NCI-H1105 (cell line): ENCODE measurements around the gene COL18A1.

Experiments used
- DNase-seq: peaks from one replicate; lab custom pipeline; 2025; lab: John Stamatoyannopoulos, UW

COL18A1 gene

DNA sequence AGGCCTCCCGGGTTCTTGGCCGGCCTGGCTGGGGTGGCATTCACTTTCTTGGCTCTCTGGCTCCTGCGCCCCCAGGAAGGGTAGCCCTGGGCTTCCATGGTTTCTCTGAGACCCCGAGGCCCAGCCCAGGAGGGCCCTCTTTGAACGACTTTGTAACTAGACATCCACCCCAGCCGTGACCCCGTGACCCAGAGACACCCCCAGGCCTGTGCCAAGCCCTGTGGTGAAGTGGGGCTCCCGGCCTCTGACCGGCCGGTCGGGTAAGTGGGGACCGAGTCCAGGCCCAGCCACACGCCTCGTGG is 64.0 kb downstream of the COL18A1 start:
- no peak for DNase-seq

- DNase-seq = no peak
Observed at GRCh38 chr21:45469273-45470086, 64.5 kb downstream of the COL18A1 start.

DNA sequence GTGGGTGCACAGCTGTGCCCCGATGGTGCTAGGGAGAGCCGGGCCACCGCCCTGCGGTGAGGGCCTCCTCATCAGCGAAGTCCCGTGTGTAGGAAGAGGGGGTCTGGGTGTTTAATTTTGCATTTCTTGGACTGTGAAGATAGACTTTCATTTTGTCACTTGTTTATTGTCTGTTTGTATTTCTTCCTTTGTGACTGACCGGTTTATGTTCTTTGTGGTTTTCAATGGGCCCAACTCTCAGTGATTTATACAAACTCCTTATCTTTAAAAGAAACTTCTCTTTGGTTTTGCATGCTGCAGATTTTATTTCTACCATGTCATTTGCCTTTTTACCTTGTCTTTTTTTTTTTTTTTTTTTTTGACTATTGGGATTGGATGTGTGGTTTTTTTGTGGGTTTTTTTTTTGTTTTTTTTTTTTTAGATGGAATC is 65.1 kb downstream of the COL18A1 start:
- no peak for DNase-seq

DNA sequence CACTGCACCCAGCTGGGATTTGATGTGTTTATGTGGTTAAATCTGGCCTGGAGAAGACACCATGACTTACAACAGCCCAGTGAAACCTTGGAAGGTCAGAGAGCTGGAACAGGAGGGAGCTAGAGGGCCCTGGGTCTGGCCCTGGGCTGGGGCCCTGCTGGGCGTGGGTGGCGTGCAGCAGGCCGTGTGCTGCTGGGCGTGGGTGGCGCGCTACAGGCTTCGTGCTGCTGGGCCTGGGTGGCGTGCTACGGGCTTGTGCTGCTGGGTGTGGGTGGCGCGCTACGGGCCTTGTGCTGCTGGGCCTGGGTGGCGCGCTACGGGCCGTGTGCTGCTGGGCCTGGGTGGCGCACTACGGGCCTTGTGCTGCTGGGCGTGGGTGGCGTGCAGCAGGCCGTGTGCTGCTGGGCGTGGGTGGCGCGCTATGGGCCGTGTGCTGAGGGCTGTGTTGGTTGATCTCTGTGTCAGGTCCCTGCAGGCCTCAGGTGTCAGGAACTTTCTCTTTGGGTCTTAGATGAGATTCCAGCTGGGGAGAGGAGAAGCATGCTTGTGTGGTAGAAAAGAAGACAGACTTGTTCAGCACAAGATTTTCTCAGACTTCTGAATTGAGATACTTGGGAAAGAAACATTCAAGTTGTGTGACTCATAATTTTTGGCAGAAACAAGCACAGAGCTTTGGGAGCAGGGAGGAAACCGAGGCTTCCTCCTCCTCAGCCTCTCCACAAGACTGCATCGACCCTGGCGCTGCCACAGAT is 66.0 kb downstream of the COL18A1 start:
- DNase-seq = no peak

DNA sequence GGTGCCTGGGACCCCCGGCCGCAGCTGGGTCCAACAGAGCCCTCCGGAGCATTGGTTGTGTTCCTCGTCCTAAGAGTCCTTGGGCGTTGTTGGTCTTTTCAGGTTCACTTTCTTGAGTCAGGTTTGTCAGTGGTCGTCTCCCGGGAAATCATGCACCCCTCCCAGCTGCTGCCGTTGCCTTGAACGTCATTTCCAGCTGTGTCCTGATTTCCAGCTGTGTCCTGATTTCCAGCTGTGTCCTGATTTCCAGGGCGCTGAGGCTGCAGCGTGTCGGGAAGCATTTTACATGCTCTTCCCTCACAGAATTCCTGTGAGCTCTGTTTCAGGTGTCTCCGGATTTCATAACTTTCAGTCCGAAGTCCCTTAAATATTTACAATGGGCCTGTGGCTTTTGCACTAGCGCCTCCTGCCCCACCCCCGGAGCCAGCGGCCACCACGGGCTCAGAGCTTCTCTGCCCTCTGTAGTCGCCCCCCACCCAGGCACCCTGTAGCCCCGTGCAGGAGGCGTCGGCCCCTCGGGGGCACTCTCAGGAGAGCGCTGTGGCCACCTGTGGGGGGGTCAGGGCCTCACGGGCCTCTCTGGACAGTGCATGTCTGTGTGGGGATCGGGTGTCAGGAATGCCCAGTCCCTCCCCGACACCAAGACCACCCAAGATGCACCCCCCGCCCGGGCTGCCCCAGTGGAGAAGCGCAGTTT is 66.7 kb downstream of the COL18A1 start:
- no peak for DNase-seq

GRCh38 chr21:45472445-45473365 is 67.7 kb downstream of the COL18A1 start:
- no peak for DNase-seq

GRCh38 chr21:45473496-45474322 is 68.7 kb downstream of the COL18A1 start:
- DNase-seq = no peak

DNA sequence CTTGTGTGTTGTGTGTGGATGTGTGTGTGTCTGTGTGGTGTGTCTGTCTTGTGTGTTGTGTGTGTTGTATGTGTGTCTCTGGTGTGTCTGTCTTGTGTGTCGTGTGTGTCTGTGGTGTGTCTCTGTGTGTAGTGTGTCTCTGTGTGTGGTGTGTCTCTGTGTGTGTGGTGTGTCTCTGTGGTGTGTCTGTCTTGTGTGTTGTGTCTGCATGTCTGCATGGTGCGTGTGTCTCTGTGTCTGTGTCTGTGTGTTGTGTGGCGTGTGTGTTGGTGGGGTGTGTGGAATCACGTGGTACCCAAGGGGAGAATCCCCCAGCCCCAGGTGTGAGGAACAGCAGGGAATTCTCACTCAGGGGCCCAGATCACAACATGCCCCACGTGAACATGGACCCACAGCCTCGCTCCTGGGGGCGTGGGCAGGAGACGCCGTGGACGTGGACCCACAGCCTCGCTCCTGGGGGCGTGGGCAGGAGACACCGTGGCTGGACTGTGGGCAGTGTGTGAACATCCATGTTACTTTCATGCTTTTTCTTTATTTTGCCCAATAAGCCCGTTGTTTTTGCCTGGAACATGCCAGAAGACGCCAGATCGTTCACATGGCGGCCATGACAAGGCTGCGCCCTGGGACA is 69.5 kb downstream of the COL18A1 start:
- no peak for DNase-seq

- DNase-seq = no peak
Observed at GRCh38 chr21:45475004-45475685, 70.2 kb downstream of the COL18A1 start.

GRCh38 chr21:45475797-45476570 is 71.0 kb downstream of the COL18A1 start:
- no peak for DNase-seq

GRCh38 chr21:45476582-45476981 is 71.6 kb downstream of the COL18A1 start:
- no peak for DNase-seq

GRCh38 chr21:45477176-45478114 is 72.5 kb downstream of the COL18A1 start:
- no peak for DNase-seq

DNA sequence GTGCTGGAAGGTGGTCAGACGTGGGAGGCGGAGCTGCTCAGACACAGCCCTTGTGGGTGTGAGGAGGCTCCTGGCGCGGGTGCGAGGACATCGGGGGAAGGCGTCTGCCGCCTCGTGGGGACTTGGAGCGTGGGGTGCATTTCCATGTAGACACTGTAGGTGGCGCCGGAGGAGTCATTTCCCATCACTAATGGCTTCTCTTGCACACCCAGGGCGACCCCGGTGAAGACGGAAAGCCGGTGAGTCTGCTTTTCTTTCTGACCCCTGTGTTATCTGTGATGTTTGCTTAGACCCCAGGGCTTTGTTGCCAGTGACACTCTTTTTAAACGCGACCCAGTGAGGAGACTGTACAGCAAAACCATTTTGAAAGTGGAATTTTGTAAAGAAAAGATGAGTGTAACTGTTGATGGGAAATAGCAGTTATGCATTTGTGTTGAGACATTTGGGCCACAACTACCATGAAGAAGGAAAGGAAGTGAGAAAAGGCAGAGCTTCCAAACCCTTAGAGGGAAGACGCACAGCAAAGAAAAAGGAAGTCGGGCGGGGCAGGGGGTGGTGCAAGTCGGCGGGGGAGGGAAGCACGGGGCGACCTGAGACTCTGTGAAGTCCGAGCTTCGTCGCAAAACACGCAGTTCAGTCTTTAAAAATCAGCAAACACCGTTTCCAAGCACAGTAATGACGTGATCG is 73.3 kb downstream of the COL18A1 start:
- peak; percentile 52 for DNase-seq

DNA sequence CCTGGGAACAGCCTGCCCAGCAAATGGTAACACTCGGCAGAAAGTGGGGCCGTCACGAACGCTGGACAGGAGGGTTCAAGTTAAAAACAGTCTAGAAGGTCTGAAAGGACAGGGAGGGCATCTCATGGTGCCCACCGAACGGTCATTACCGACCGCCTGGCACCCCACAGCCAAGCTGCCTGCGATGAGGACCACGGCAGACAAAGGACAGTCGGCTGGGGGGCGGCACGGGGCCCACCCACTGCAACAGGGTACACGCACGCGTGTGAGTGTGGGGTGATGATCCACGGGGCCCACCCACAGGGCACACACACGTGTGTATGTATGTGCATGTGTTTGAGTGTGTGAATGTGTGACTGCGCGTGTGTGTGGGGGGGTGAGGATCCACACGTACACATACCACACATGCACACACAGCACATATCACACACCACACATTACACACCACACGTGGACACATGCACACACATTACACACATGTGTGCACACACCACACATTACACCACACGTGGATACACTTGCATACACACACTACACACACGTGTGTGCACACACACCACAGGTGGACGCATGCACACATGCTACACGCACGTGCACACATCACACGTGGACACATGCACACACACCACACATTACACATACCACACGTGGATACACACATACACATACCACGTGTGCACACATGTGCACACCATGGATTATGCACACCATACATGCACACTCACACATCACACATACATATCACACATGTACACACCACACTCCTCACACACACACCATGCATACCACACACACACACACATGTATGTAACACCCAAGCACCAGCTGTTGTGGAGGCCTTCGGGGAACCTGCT is 74.1 kb downstream of the COL18A1 start:
- DNase-seq = no peak

DNA sequence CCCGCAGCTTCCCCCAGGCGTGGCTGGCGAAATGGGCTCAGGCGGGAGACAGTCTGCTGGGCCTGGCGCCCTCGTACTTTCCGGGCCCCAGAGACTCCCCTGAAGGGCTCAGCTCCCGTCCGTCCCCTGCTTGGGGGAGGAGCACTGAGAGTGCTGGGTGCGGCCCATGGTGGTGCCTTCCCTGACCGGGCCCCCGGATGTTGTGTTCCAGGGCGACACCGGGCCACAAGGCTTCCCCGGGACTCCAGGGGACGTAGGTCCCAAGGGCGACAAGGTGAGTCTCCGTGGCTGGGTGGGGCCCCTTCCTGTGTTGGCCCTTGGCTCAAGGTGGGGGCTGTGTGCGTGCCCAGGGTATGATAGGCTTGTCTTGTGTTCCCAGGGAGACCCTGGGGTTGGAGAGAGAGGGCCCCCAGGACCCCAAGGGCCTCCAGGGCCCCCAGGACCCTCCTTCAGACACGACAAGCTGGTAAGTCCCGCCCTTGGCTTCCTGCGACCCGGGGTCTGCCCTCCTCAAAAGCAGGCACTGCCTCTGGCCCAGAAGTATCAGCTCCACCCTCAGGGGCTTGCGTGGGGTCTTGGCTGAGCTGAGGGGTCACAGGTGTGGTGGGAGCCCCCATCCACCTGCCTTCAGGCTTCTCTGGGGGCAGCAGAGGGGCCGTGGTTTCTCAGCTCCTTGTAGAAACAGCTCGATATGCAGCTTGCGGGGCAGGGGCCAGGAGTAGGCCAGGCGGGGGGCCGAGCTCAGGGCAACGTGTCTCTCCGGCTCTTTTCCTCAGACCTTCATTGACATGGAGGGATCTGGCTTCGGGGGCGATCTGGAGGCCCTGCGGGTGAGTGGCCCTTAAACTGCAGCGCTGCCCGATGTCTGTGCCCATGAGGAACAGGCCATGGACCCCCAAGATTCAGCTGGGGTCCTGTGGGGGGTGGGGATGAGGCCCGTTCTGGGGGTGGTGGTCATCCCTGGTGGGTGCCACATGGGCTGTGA is 75.0 kb downstream of the COL18A1 start:
- DNase-seq = no peak
